KMS-11 (cell line): ENCODE measurements around the gene UAP1.

Experiments used
- H2AFZ ChIP-seq: fragments of 200-600 bp; sonication (generic); 2 replicates; pipeline ENCODE4 v1.6.1; 2016; ENCODE audit warnings: antibody characterized with exemption, mixed run types, low read depth
- H3K27ac ChIP-seq: fragments of 200-600 bp; sonication (generic); 2 replicates; pipeline ENCODE4 v1.6.1; 2016; ENCODE audit warnings: mild to moderate bottlenecking, mixed run types
- H3K27me3 ChIP-seq: fragments of 200-600 bp; sonication (generic); 2 replicates; pipeline ENCODE4 v1.6.1; 2017; ENCODE audit warnings: mild to moderate bottlenecking, low read depth, mixed run types, moderate library complexity; ENCODE audit not compliant: insufficient read depth
- H3K36me3 ChIP-seq: fragments of 200-600 bp; sonication (generic); 2 replicates; pipeline ENCODE4 v1.6.1; 2017; ENCODE audit warnings: mild to moderate bottlenecking, mixed run types; ENCODE audit not compliant: insufficient read depth
- H3K4me1 ChIP-seq: fragments of 200-600 bp; sonication (generic); 2 replicates; pipeline ENCODE4 v1.6.1; 2016; ENCODE audit warnings: mild to moderate bottlenecking, low read depth, mixed run types; ENCODE audit not compliant: poor library complexity, severe bottlenecking
- H3K4me2 ChIP-seq: fragments of 200-600 bp; sonication (generic); 2 replicates; pipeline ENCODE4 v1.7.0; 2016; ENCODE audit warnings: mild to moderate bottlenecking, mixed run types
- H3K4me3 ChIP-seq: fragments of 200-600 bp; sonication (generic); IDR thresholded peaks from 2 replicates; pipeline ENCODE4 v1.6.1; 2017; ENCODE audit warnings: low read depth, low read length, mixed read lengths; ENCODE audit not compliant: insufficient read depth
- H3K79me2 ChIP-seq: fragments of 200-600 bp; sonication (generic); 2 replicates; pipeline ENCODE4 v1.6.1; 2016; ENCODE audit warnings: low read depth, mixed run types; ENCODE audit not compliant: insufficient read depth
- H3K9ac ChIP-seq: fragments of 200-600 bp; sonication (generic); 2 replicates; pipeline ENCODE4 v1.6.1; 2016; ENCODE audit warnings: mild to moderate bottlenecking, mixed run types
- H4K20me1 ChIP-seq: fragments of 200-600 bp; sonication (generic); 2 replicates; pipeline ENCODE4 v1.6.1; 2016; ENCODE audit warnings: mild to moderate bottlenecking, mixed run types; ENCODE audit not compliant: insufficient read depth
- TF ChIP-seq, protein P1 (sequence below): fragments of 200-600 bp; sonication (generic); conservative IDR thresholded peaks from 2 replicates; pipeline ENCODE4 v1.6.1; 2017; ENCODE audit warnings: low read depth, mild to moderate bottlenecking, antibody characterized with exemption, low read length, moderate library complexity, mixed read lengths

The UAP1 gene

DNA sequence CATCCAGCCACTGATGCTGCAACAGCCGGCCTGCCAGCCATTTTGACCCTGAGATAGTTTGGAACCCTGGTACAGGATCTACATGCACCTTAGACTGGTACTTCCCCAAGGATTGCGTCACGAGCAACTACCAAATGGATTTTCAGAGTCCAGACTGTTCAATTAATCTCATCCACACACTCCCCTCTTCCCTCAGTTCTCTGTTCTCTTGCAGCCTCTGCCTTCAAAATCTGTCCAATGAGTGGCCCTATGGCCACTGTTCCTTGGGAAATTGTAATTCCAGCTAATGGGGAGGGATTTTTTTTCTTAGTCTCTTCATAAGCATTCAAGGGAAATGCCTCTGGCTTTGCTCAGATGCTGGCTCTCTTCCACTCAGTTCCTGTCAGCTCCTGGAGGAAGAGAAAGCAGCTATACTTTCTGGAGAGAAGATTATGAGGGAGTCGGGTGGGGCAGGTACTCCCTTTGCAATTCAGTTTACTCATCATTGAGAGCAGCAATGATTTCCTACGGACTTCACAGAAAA is 19.8 kb upstream of the UAP1 start:
- Histone ChIP-seq H3K27me3 (no peaks in the 10 kb centered on the region), H3K27ac (no peak overlapping the region), H3K4me1 (peaks cover 10% of the 10 kb centered on the region), H3K4me3 (no peak overlapping the region), H2AFZ (no peak overlapping the region), H3K36me3 (no peaks in the 10 kb centered on the region), H3K9ac (no peak overlapping the region), H3K4me2 (no peak overlapping the region), H4K20me1 (no peaks in the 10 kb centered on the region), H3K79me2 (no peaks in the 10 kb centered on the region)
- TF ChIP-seq, protein P1, sequence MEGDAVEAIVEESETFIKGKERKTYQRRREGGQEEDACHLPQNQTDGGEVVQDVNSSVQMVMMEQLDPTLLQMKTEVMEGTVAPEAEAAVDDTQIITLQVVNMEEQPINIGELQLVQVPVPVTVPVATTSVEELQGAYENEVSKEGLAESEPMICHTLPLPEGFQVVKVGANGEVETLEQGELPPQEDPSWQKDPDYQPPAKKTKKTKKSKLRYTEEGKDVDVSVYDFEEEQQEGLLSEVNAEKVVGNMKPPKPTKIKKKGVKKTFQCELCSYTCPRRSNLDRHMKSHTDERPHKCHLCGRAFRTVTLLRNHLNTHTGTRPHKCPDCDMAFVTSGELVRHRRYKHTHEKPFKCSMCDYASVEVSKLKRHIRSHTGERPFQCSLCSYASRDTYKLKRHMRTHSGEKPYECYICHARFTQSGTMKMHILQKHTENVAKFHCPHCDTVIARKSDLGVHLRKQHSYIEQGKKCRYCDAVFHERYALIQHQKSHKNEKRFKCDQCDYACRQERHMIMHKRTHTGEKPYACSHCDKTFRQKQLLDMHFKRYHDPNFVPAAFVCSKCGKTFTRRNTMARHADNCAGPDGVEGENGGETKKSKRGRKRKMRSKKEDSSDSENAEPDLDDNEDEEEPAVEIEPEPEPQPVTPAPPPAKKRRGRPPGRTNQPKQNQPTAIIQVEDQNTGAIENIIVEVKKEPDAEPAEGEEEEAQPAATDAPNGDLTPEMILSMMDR = no peak

DNA sequence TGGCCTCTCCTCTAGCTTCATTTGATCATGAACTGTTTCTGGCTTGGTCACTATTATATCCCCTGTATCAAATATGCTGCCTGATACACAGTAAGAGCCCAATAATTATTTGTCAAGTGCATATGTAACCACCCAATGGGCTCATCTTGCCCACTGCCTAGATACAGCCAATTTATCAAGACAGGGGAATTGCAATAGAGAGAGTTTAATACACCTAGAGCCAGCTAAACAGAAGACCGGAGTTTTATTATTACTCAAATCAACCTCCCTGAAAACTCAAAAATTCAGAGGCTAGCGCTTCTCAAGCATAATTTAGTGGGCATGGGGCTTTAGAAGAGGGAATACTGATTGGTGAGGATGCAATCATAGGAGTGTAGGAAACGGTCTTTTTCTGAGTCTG is 18.3 kb upstream of the UAP1 start:
- Histone ChIP-seq H3K4me1 (peaks cover 10% of the 10 kb centered on the region), H3K9ac (no peak overlapping the region), H3K27ac (no peak overlapping the region), H3K27me3 (no peaks in the 10 kb centered on the region), H4K20me1 (no peaks in the 10 kb centered on the region), H3K79me2 (no peaks in the 10 kb centered on the region), H3K4me3 (no peak overlapping the region), H3K36me3 (no peaks in the 10 kb centered on the region), H3K4me2 (no peak overlapping the region), H2AFZ (no peak overlapping the region)
- TF ChIP-seq, protein P1 = no peak

DNA sequence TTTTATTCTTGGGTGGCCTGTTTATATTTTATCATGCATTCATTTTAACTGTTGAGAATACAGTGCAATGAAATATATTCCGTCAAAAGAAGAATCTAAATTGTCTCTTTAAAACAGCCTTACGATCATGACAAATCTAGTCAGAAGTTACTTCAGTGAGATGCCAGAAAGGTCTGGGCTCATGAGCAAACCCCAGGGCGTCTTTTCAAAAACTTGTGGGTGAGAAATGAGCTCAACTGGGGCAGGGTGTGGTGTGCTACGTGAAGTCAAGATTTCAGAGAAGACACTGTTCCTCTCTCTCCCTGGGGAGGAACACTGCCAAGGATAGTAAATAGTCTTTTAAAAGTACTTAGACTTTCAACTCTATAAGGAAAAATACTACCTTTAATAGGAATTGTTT is 13.4 kb upstream of the UAP1 start:
- TF ChIP-seq, protein P1 = no peak
- no peak overlapping the region for H3K9ac ChIP-seq
- H3K4me3 ChIP-seq = no peak overlapping the region
- H3K27me3 ChIP-seq = no peaks in the 10 kb centered on the region
- H2AFZ ChIP-seq = no peak overlapping the region
- H3K36me3 ChIP-seq = no peaks in the 10 kb centered on the region
- H3K4me1 ChIP-seq = no peaks in the 10 kb centered on the region
- no peak overlapping the region for H3K4me2 ChIP-seq
- H3K79me2 ChIP-seq = no peaks in the 10 kb centered on the region
- H3K27ac ChIP-seq = no peak overlapping the region
- H4K20me1 ChIP-seq = no peaks in the 10 kb centered on the region

DNA sequence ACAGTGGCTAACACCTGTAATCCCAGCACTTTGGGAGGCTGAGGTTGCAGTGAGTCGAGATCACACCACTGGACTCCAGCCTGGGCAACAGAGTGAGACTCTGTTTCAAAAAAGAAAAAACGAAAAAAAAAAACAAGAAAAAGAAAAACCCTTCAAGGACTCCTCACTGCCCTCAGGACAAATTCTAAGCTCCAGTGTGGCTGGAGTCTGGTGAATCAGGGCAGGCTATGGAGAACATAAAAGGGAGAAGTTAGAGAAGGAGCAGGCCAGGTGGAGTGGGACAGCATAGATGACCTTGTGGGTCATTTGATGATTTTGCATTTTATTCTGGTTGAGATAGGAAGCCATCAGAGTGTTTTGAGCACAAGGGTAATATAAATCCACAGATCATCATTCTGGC is 12.5 kb upstream of the UAP1 start:
- Histone ChIP-seq H3K27me3 (no peaks in the 10 kb centered on the region), H3K4me2 (no peak overlapping the region), H3K36me3 (no peaks in the 10 kb centered on the region), H3K9ac (no peak overlapping the region), H3K4me3 (no peak overlapping the region), H4K20me1 (no peaks in the 10 kb centered on the region), H2AFZ (no peak overlapping the region), H3K27ac (no peak overlapping the region), H3K4me1 (no peaks in the 10 kb centered on the region), H3K79me2 (no peaks in the 10 kb centered on the region)
- TF ChIP-seq, protein P1 = no peak
